Mucosa of descending colon (tissue), 3 donors: ENCODE results near the gene XPO1. TPM values are rescaled to one million over a fixed set of nuclear protein-coding genes. Genes with fewer than 3 reads are reported as not detected.

Experiments
- ATAC-seq: fragments of 200-7000 bp; cut with Tn5 transposase; one replicate; pipeline ENCODE4 v1.9.1; 2020; ENCODE audit warnings: mild to moderate bottlenecking, moderate library complexity
- DNase-seq, 3 donors: peaks; one replicate each; pipeline ENCODE4 v3.0.0-alpha.2; 2020
- H3K36me3 ChIP-seq: fragments of 200-600 bp; one replicate; pipeline ENCODE4 v1.8.0; 2021; ENCODE audit warnings: low read depth, mild to moderate bottlenecking
- H3K4me1 ChIP-seq: fragments of 200-600 bp; one replicate; pipeline ENCODE4 v1.8.0; 2021; ENCODE audit warnings: low read depth, mild to moderate bottlenecking
- H3K4me3 ChIP-seq: fragments of 200-600 bp; one replicate; pipeline ENCODE4 v1.8.0; 2021; ENCODE audit warnings: mild to moderate bottlenecking
- H3K9me3 ChIP-seq: fragments of 200-600 bp; one replicate; pipeline ENCODE4 v1.8.0; 2021; ENCODE audit warnings: mild to moderate bottlenecking
- intact Hi-C, 2 donors: fragments of 100-400 bp; cut with DNase I in 1 of 2; cut with micrococcal nuclease in 1 of 2; formaldehyde crosslinking; loops; one replicate each; pipeline versions ENCODE4 v1.11.0 to v1.11.1; 2022; cut with DNase I, micrococcal nuclease
- total RNA-seq, 3 donors: library from RNA; stranded (reverse); fragmentation: NEBNext Ultra II Directional in 2 of 3; extraction: Animal tissue kit (Norgen Biotek cat#: 25700) in 2 of 3; gene quantifications; one replicate each; pipeline versions ENCODE4 v1.2.1 to v1.2.4, GENCODE V29; 2021 to 2023
- TF ChIP-seq, protein P1 (sequence below): fragments of 200-600 bp; IDR thresholded peaks from one replicate; pipeline ENCODE4 v1.8.0; 2022; ENCODE audit warnings: antibody characterized with exemption, mild to moderate bottlenecking
- donor health status: DM: no; HTN: no; CAD: no; lungs with moderate emphysema.
- donor health status: DM: no; HTN: no; CAD: no.
- donor health status: DM: no; HTN: yes; CAD: no.

XPO1 gene
- total RNA-seq, 3 donors from 2014 or later, result 76.8 to 94.1 (median 87.5) TPM

- Histone ChIP-seq H3K9me3 (no peaks in the 10 kb centered on the region), H3K36me3 (no peaks in the 10 kb centered on the region), H3K4me1 (peaks cover 24% of the 10 kb centered on the region), H3K4me3 (no peak overlapping the region)
- intact Hi-C loops, result no loop called here
- TF ChIP-seq, protein P1, sequence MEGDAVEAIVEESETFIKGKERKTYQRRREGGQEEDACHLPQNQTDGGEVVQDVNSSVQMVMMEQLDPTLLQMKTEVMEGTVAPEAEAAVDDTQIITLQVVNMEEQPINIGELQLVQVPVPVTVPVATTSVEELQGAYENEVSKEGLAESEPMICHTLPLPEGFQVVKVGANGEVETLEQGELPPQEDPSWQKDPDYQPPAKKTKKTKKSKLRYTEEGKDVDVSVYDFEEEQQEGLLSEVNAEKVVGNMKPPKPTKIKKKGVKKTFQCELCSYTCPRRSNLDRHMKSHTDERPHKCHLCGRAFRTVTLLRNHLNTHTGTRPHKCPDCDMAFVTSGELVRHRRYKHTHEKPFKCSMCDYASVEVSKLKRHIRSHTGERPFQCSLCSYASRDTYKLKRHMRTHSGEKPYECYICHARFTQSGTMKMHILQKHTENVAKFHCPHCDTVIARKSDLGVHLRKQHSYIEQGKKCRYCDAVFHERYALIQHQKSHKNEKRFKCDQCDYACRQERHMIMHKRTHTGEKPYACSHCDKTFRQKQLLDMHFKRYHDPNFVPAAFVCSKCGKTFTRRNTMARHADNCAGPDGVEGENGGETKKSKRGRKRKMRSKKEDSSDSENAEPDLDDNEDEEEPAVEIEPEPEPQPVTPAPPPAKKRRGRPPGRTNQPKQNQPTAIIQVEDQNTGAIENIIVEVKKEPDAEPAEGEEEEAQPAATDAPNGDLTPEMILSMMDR, result no peak
- peak; percentile 59 for ATAC-seq
- no peak for DNase-seq
These were observed 73.1 kb downstream of the XPO1 start for GRCh38 chr2:61465045-61465444.

GRCh38 chr2:61463769-61464475, 74.2 kb downstream of the XPO1 start:
- no peak for ATAC-seq
- DNase-seq, result no peak
- TF ChIP-seq, protein P1, result no peak
- no peak overlapping the region for H3K4me3 ChIP-seq
- H3K36me3 ChIP-seq, result no peaks in the 10 kb centered on the region
- peaks cover 21% of the 10 kb centered on the region for H3K4me1 ChIP-seq
- no peaks in the 10 kb centered on the region for H3K9me3 ChIP-seq
- intact Hi-C loops, result no loop called here

DNA sequence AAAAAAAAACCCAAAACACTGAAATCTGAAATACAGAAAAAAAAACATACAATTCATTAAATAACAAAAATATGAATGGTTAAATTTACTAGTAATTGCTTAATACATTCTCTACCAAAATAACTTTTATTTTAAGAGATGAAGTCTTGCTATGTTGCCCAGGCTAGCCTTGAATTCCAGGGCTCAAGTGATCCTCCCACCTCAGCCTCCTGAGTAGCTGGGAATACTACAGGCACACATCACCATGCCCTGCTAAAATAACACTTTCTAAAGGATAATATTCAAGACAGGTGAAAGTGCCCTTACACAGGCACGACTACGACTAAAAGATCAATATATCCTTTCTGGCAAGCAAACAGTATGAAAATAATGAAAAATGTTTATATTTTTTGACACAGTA, 76.8 kb downstream of the XPO1 start:
- no peak overlapping the region for H3K4me3 ChIP-seq
- intact Hi-C loops, result no loop called here
- no peak for ATAC-seq
- peaks cover 13% of the 10 kb centered on the region for H3K4me1 ChIP-seq
- no peaks in the 10 kb centered on the region for H3K9me3 ChIP-seq
- TF ChIP-seq, protein P1, result no peak
- no peaks in the 10 kb centered on the region for H3K36me3 ChIP-seq
- DNase-seq, result no peak

- no peak overlapping the region for H3K4me3 ChIP-seq
- no peaks in the 10 kb centered on the region for H3K36me3 ChIP-seq
- H3K9me3 ChIP-seq, result no peaks in the 10 kb centered on the region
- intact Hi-C loops, result no loop called here
- TF ChIP-seq, protein P1, result no peak
- ATAC-seq (no peak), DNase-seq (no peak)
- peaks cover 13% of the 10 kb centered on the region for H3K4me1 ChIP-seq
These were observed 78.0 kb downstream of the XPO1 start for GRCh38 chr2:61460163-61460562.

DNA sequence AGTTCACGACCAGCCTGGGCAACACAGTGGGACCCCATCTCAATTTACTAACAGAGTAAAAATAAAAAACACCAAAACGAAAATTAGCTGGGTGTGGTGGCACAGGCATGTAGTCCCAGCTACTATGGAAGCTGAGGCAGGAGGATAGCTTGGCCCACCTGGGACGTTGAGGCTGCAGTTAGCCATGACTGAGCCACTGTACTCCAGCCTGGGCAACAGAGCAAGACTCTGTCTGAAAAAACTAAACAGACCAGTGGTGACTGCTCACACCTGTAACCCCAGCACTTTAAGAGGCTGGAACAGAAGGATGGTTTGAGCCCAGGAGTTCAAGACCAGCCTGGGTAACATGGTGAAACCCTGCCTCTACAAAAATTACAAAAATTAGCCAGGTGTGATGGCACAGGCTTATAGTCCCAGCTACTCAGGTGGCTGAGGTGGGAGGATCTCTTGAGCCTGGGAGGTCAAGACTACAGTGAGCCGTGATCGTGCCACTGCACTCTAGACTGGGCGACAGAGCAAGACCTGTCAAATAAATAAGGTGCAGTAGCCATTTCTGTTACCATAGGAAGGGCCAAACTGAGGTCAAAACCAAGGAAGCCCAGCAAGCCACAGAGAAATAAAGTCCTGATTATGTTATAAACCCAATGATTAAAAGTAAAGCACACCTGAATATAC, 81.3 kb downstream of the XPO1 start:
- no peaks in the 10 kb centered on the region for H3K4me1 ChIP-seq
- no peak for ATAC-seq

More for the DNA sequence above, 81.3 kb downstream of the XPO1 start:
- TF ChIP-seq, protein P1, result no peak
- no peaks in the 10 kb centered on the region for H3K36me3 ChIP-seq
- H3K4me3 ChIP-seq, result no peak overlapping the region
- H3K9me3 ChIP-seq, result no peaks in the 10 kb centered on the region
- DNase-seq, result peak in 1 of 3 donors; percentile 7
- intact Hi-C loops, result no loop called here
